ENCODE results near the gene B3GAT1. TPM values are rescaled to one million over a fixed set of nuclear protein-coding genes. Genes with fewer than 3 reads are reported as not detected.

The B3GAT1 gene
- total RNA-seq, 1 experiment from 2014 or later, result not detected

DNA sequence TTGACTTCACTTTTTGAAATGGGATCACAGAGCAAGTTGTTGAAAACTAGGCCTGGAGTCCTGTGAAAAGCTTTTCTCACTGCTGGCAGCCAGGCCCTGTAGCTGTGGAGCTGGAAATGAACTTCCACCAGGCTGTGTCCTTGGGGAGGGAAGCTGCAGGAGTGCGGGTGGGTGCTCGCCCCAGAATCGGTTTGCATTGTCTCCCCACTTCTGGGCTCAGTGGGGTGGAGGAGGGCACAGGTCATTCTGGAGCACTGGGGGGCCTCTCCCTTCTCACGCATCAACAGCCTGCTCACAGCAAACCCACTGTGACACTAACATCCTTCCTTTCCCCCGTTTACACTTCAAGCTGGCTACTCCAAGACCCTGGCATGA, 65.1 kb downstream of the B3GAT1 start:
- BruUV-seq (replicated peaks), result no TSS peak
- Histone ChIP-seq H3K9ac (ENCODE audit: low read length) (no peak overlapping the region), H3K79me2 (ENCODE audit: insufficient read depth, low read length) (no peaks in the 10 kb centered on the region), H3K4me3 (replicated peaks in 1 of 2; ENCODE audit: low read depth in 1 of 2, low read length in 2 of 2) (no peak overlapping the region), H3K4me1 (ENCODE audit: control insufficient read depth in 1 of 2, insufficient read depth in 2 of 2, low read length in 2 of 2) (peaks cover 0 to 10% of the 10 kb centered on the region in 2 experiments; a peak in 2 of 4 replicates), H3K9me3 (ENCODE audit: control insufficient read depth in 1 of 2, insufficient read depth in 1 of 2, low read depth in 1 of 2, low read length in 2 of 2) (no peaks in the 10 kb centered on the region), H3K27ac (ENCODE audit: low read depth, low read length) (no peak overlapping the region), H3K27me3 (ENCODE audit: insufficient read depth, low read length) (no peaks in the 10 kb centered on the region), H4K20me1 (ENCODE audit: insufficient read depth) (no peaks in the 10 kb centered on the region), H2AFZ (ENCODE audit: low read depth, low read length, poor library complexity, severe bottlenecking) (no peak overlapping the region), H3K4me2 (ENCODE audit: low read length) (no peak overlapping the region), H3K9me2 (ENCODE audit: insufficient read depth) (no peaks in the 10 kb centered on the region), H3K36me3 (ENCODE audit: control insufficient read depth in 1 of 2, insufficient read depth in 2 of 2, low read length in 2 of 2) (no peaks in the 10 kb centered on the region; a peak in 1 of 4 replicates)
- POLR2A ChIA-PET, result no interaction called here
- intact Hi-C loops (cut with micrococcal nuclease), result no loop called here
- RAD21 ChIA-PET (ENCODE audit: low non-redundant PET in 1 of 2, low total read pairs in 2 of 2, uncharacterized antibody in 2 of 2, unreplicated experiment in 2 of 2), result no interaction called here
- DNase-seq (ENCODE audit: low read depth, low spot score), result no peak
- CTCF ChIA-PET, result no interaction called here
- ATAC-seq, result no peak
- TF ChIP-seq SP1 (IDR thresholded peaks at IDR 0.05; ENCODE audit: low read depth), result no peak

DNA sequence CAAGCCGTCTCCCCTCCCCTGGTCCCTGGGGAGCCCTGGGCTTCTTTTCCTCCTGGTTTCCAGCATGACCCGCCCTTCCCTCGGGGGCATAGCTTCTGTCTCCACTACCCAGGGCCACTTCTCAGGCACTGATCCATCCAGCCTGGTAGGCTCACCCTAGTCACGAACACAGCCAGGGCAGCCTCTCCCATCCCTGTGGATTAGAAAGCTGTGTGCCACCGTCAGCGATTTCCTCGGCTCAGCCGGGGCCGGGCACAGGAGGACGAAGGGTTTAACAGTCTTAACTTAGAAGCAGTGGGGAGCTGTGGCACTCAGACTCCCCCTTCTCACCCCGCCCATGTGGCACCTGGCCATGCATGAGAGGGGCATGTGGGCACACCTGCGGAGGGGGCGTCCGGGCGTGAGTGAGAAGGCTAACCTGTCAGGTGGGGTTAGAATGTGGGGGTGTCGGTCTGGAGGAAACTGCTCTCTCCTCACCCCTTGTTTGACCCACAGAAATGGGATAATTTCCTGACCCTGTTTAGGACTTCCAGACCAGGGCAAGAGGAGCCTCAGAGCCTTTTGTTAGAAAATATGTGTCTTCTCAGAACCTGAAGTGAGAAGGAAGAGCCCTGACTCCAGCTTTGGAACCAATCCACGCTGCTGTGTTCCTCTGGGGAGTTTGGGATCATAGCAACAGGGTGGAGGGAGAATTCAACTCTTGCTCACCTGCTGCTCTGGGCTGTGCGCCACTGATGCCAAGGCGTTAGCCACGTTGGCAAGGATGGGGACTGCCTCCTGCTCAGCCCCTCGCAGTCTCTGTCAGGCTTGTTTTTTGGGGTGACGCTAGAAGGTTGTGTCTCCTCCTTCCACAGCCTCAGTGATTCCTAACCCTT, 65.7 kb downstream of the B3GAT1 start:
- Histone ChIP-seq H4K20me1 (ENCODE audit: insufficient read depth) (no peaks in the 10 kb centered on the region), H2AFZ (ENCODE audit: low read depth, low read length, poor library complexity, severe bottlenecking) (no peak overlapping the region), H3K27me3 (ENCODE audit: insufficient read depth, low read length) (no peaks in the 10 kb centered on the region), H3K27ac (ENCODE audit: low read depth, low read length) (no peak overlapping the region), H3K4me1 (ENCODE audit: control insufficient read depth in 1 of 2, insufficient read depth in 2 of 2, low read length in 2 of 2) (peaks cover 0 to 10% of the 10 kb centered on the region in 2 experiments; a peak in 2 of 4 replicates), H3K4me3 (replicated peaks in 1 of 2; ENCODE audit: low read depth in 1 of 2, low read length in 2 of 2) (no peak overlapping the region), H3K36me3 (ENCODE audit: control insufficient read depth in 1 of 2, insufficient read depth in 2 of 2, low read length in 2 of 2) (no peaks in the 10 kb centered on the region; a peak in 1 of 4 replicates), H3K79me2 (ENCODE audit: insufficient read depth, low read length) (no peaks in the 10 kb centered on the region), H3K9ac (ENCODE audit: low read length) (no peak overlapping the region), H3K9me3 (ENCODE audit: control insufficient read depth in 1 of 2, insufficient read depth in 1 of 2, low read depth in 1 of 2, low read length in 2 of 2) (no peaks in the 10 kb centered on the region), H3K4me2 (ENCODE audit: low read length) (no peak overlapping the region), H3K9me2 (ENCODE audit: insufficient read depth) (no peaks in the 10 kb centered on the region)
- ChIA-PET CTCF (no interaction called here), RAD21 (ENCODE audit: low non-redundant PET in 1 of 2, low total read pairs in 2 of 2, uncharacterized antibody in 2 of 2, unreplicated experiment in 2 of 2) (no interaction called here), POLR2A (no interaction called here)
- ATAC-seq (no peak), DNase-seq (ENCODE audit: low read depth, low spot score) (no peak)
- TF ChIP-seq EZH2 (IDR thresholded peaks at IDR 0.05), result no peak
- TF ChIP-seq FOSL1 (IDR thresholded peaks at IDR 0.05; ENCODE audit: low read depth), result no peak
- TF ChIP-seq RAD21 (IDR thresholded peaks at IDR 0.05; ENCODE audit: low read depth), result no peak
- no peak for TF ChIP-seq YY1 (IDR thresholded peaks at IDR 0.05; ENCODE audit: extremely low read depth, insufficient replicate concordance, low read depth, low read length)
- TF ChIP-seq POLR2A (IDR thresholded peaks at IDR 0.05; ENCODE audit: borderline replicate concordance, extremely low read depth, insufficient read depth, insufficient read length), result no peak
- no peak for TF ChIP-seq ZNF274 (IDR thresholded peaks at IDR 0.05; ENCODE audit: low read depth, low read length)
- no peak for TF ChIP-seq SP1 (IDR thresholded peaks at IDR 0.05; ENCODE audit: low read depth)
- TF ChIP-seq POLR2AphosphoS5 (IDR thresholded peaks at IDR 0.05; ENCODE audit: low read depth, low read length), result no peak
- no TSS peak for BruUV-seq (replicated peaks)
- intact Hi-C loops (cut with micrococcal nuclease), result no loop called here

Data from HCT116 (cell line).